Body of pancreas (tissue), 4 donors: Measurements from ENCODE around the gene CSRP1. TPM values are rescaled to one million over a fixed set of nuclear protein-coding genes. Genes with fewer than 3 reads are reported as not detected.
"Not testable (repeated sequence)": the region's sequence is repeated elsewhere in the genome, so short reads cannot be mapped to it uniquely, and the experiment has no call there.

Experiments used
- ATAC-seq: fragments of 150-250 bp; one replicate; pipeline ENCODE4 v1.9.1; 2016
- DNase-seq, 4 donors: peaks; one replicate each; pipeline ENCODE4 v3.0.0-alpha.2; 2019
- H3K27ac ChIP-seq, 4 donors: fragments of 200-600 bp; sonication (generic); 1 replicate in 3 of 4; 2 replicates in 1 of 4; pipeline versions ENCODE4 v1.5.1 to v1.6.1; 2016 to 2019; ENCODE audit warnings: mild to moderate bottlenecking in 1 of 4, mixed read lengths in 1 of 4, moderate library complexity in 1 of 4
- H3K27me3 ChIP-seq, 2 donors: fragments of 200-600 bp; sonication (generic); one replicate each; pipeline ENCODE4 v1.6.0; 2016; ENCODE audit warnings: mild to moderate bottlenecking in 1 of 2
- H3K36me3 ChIP-seq, 2 donors: fragments of 200-600 bp; sonication (generic); replicated peaks in 1 of 2; 2 replicates each; pipeline ENCODE4 v1.5.1; 2016; ENCODE audit warnings: low read depth in 2 of 2; ENCODE audit not compliant: insufficient read depth in 1 of 2
- H3K4me1 ChIP-seq: fragments of 200-600 bp; sonication (generic); one replicate; pipeline ENCODE4 v1.6.0; 2016
- H3K4me3 ChIP-seq, 2 donors: fragments of 200-600 bp; sonication (generic); 1 replicate in 1 of 2; 2 replicates in 1 of 2; pipeline ENCODE4 v1.5.1; 2016 to 2019
- H3K9me3 ChIP-seq, 3 donors: fragments of 200-600 bp; sonication (generic); 1 replicate in 2 of 3; 2 replicates in 1 of 3; pipeline ENCODE4 v1.5.1; 2016
- POLR2A ChIP-seq, 3 donors: fragments of 450-650 bp; IDR thresholded peaks; one replicate each; pipeline ENCODE4 v1.6.1; 2016; ENCODE audit warnings: antibody characterized with exemption in 3 of 3, mild to moderate bottlenecking in 2 of 3
- WGBS, 2 donors: methylation state at CpG; one replicate each; pipeline ENCODE4 v1.1.5; 2017; 5-methylcytosine and 5-hydroxymethylcytosine counted together
- intact Hi-C: fragments of 100-400 bp; cut with DNase I; formaldehyde crosslinking; loops from one replicate; pipeline ENCODE4 v1.15.1; 2023
- total RNA-seq, 2 donors: library from RNA; depleted of rRNA; stranded (reverse); fragments of >200 nt; gene quantifications; one replicate each; pipeline ENCODE4 v1.1.0, GENCODE V29; 2016
- TF ChIP-seq, protein P1 (sequence below), 7 experiments: fragments of 450-650 bp in 4 of 7; fragments of 200-600 bp in 3 of 7; sonication (generic) in 3 of 7; IDR thresholded peaks; one replicate each; pipeline ENCODE4 v1.5.1; 2016 to 2019; ENCODE audit warnings: antibody characterized with exemption in 7 of 7

The CSRP1 gene
- total RNA-seq, 2 donors from 2014 or later = 127 to 245 TPM

DNA sequence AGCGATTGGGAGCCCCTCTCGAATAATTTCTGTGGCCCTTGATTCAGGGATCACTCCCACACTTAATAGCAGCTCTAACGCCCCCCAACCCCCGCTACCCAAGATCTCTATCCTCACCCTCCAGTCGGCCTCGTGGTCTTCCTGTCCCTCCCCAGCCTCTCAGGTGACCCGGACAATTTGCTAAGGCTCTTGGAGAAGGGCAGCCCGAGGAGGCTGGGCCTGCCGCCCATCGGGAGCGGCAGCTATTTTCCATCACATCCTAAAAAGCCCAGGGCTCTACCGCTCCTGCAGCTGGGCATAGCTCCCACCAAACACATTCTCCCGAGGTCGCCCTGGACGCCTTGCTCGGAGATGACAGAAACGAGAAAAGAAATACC is 25.9 kb downstream of the CSRP1 start:
- Histone ChIP-seq H3K4me1 (peaks cover 28% of the 10 kb centered on the region), H3K36me3 (peaks cover 0 to 5% of the 10 kb centered on the region in 2 donors), H3K27ac (peak overlapping the region; percentile 7 to 87 (median 74)), H3K27me3 (no peaks in the 10 kb centered on the region), H3K4me3 (no peak overlapping the region), H3K9me3 (no peaks in the 10 kb centered on the region)
- intact Hi-C loops = loop anchor here (5.0 kb wide), 1 partner anchor 36 kb away; no protein-coding TSS in a partner anchor
- 5 to 8% methylated on average over 12 to 17 of the region's 17 CpGs for WGBS, 2 donors
- TF ChIP-seq, protein P1, sequence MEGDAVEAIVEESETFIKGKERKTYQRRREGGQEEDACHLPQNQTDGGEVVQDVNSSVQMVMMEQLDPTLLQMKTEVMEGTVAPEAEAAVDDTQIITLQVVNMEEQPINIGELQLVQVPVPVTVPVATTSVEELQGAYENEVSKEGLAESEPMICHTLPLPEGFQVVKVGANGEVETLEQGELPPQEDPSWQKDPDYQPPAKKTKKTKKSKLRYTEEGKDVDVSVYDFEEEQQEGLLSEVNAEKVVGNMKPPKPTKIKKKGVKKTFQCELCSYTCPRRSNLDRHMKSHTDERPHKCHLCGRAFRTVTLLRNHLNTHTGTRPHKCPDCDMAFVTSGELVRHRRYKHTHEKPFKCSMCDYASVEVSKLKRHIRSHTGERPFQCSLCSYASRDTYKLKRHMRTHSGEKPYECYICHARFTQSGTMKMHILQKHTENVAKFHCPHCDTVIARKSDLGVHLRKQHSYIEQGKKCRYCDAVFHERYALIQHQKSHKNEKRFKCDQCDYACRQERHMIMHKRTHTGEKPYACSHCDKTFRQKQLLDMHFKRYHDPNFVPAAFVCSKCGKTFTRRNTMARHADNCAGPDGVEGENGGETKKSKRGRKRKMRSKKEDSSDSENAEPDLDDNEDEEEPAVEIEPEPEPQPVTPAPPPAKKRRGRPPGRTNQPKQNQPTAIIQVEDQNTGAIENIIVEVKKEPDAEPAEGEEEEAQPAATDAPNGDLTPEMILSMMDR (IDR thresholded peaks at IDR 0.05) = no peak
- TF ChIP-seq POLR2A (IDR thresholded peaks at IDR 0.05) = no peak
- DNase-seq (peak in 1 of 4 donors; percentile 17), ATAC-seq (no peak)

DNA sequence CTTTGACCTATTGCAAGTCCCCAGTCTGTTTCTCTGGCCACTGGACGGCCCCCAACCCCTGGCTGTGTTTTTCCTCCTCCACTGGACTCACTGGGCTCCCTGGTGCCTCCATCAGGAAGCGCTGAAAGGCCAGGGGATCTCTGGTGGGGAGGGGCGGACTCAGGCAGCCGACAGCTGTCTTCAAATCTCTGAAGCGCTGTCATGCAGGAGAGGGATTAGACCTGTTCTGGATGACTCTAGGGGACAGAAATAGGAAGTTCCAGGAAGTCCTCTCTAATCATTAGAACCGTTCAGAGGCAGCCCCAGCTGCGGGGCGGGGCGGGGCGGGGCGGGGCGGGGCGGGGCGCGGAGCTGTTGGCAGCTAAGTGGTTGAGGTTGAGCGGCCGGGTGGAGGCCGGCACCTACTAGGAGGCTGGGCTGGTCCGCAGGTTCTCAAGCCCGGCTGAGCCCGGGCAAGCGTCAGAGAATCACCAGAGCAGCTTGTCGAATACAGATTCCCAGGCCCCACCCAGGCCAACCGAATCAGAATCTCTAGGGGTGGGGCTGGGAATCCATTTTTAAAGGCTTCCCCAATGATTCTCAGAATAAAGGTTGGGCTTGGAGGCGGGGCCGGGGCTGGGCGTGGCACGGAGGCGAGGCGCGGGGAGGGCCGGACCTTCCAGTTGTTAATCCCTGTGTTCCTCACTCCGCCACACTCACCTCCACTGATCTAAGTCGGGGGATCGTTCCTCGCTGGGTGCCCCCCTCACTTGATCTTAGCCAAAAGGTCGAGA is 26.5 kb downstream of the CSRP1 start:
- H3K4me1 ChIP-seq = peaks cover 28% of the 10 kb centered on the region
- peak overlapping the region; percentile 33 to 87 (median 74) for H3K27ac ChIP-seq
- TF ChIP-seq, protein P1 (IDR thresholded peaks at IDR 0.05) = peak in 2 of 7 experiments; percentile 9 to 14
- TF ChIP-seq POLR2A (IDR thresholded peaks at IDR 0.05) = peak in 2 of 3 donors; percentile 25 to 52
- WGBS, 2 donors = 3 to 9% methylated on average over 15 to 35 of the region's 37 CpGs
- no peaks in the 10 kb centered on the region for H3K9me3 ChIP-seq
- H3K27me3 ChIP-seq = no peaks in the 10 kb centered on the region
- peak; percentile 83 to 93 (median 92) for DNase-seq
- intact Hi-C loops = loop anchor here (5.0 kb wide), 1 partner anchor 37 kb away; no protein-coding TSS in a partner anchor
- no peak overlapping the region for H3K4me3 ChIP-seq
- peaks cover 0 to 5% of the 10 kb centered on the region in 2 donors for H3K36me3 ChIP-seq
- ATAC-seq = peak; percentile 89

DNA sequence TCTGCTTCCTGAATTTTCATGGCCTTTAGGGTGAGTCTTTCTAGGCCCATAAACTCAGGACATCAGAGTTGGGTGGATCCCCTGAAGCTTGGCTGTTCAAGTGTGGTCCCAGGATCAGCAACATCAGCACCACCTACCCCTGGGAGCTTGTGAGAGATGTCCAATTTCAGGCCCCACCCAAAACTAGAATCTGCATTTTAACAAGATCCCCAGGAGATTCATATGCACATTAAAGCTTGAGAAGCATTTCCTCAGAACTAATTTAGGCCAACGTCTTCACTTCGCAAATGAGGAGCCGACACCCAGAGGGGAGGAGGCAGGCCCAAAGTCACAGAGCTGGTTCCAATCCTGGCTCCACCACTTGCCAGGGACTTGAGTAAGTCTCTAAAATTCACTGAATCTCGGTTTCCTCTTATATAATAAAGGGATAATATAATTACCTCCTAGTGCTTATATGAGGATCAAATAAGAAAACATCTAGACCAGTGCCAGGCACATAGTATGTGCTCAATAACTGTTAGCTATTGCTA is 27.7 kb downstream of the CSRP1 start:
- H3K4me1 ChIP-seq = peaks cover 28% of the 10 kb centered on the region
- H3K4me3 ChIP-seq = no peak overlapping the region
- no peak for TF ChIP-seq POLR2A (IDR thresholded peaks at IDR 0.05)
- TF ChIP-seq, protein P1 (IDR thresholded peaks at IDR 0.05) = no peak
- H3K36me3 ChIP-seq = peaks cover 0 to 2% of the 10 kb centered on the region in 2 donors
- intact Hi-C loops = no loop called here
- ATAC-seq (no peak), DNase-seq (no peak)
- peak overlapping the region in 1 of 4 donors; percentile 87 for H3K27ac ChIP-seq
- WGBS, 2 donors = 89 to 98% methylated on average over 4 of the region's 4 CpGs
- no peaks in the 10 kb centered on the region for H3K27me3 ChIP-seq
- no peaks in the 10 kb centered on the region for H3K9me3 ChIP-seq

DNA sequence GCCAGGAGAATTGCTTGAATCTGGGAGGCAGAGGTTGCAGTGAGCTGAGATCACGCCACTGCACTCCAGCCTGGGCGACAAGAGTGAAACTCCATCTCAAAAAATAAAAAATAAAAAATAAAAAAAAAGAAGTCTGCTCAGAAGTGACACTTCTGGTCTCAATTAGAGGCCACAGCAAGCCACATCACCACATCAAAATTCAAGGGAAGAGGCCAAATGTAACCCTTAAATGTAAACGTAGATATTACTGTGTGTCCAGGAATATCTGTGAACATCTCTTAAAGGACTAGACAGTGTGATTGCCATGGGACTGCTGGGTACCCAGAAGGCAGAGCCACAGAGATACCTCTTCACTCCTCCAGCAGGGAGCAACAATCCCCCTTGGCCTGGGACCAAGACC is 28.3 kb downstream of the CSRP1 start:
- H3K9me3 ChIP-seq, H3K4me3 ChIP-seq, intact Hi-C loops, H3K36me3 ChIP-seq, H3K27ac ChIP-seq, H3K27me3 ChIP-seq, ATAC-seq, DNase-seq: not testable (repeated sequence)
- 81 to 83% methylated on average over 3 of the region's 3 CpGs for WGBS, 2 donors
- peaks cover 28% of the 10 kb centered on the region for H3K4me1 ChIP-seq

DNA sequence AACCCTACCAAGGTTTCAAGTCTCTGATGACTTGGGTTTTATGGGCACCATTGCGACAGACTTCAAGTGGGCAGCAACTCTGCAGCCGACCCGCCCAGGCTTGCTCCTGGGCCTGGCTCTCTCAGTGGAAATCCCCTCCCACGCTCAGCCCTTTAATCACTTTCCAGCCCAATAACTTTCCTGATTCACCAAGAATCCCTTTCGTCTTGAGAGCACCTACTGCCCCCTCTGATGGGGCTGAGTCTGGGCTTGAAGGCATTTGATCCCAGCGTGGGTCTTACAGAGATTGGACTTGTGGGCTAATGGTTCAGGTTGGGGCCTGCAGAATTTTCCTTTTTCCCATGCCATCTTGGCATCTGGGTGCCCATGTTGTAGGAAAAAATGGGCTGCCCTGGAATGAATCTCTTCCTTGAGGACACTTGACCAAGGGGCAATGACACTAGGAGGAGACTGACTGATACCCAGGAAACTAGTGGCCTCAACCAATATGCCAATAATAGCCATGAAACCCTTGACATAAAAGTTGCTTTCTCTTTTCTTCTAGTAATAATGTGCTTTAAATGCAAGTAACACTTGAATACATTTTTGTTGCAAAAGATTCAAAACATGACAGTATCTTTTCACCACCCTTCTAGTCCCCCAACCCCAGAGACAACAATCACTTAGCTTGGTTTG is 30.1 kb downstream of the CSRP1 start:
- H3K4me3 ChIP-seq = no peak overlapping the region
- no peaks in the 10 kb centered on the region for H3K27me3 ChIP-seq
- no peaks in the 10 kb centered on the region for H3K9me3 ChIP-seq
- ATAC-seq = no peak
- DNase-seq = no peak
- H3K36me3 ChIP-seq = no peaks in the 10 kb centered on the region
- intact Hi-C loops = no loop called here
- WGBS, 2 donors = 81 to 86% methylated on average over 6 of the region's 6 CpGs
- no peak for TF ChIP-seq POLR2A (IDR thresholded peaks at IDR 0.05)
- TF ChIP-seq, protein P1 (IDR thresholded peaks at IDR 0.05) = no peak
- H3K27ac ChIP-seq = no peak overlapping the region
- H3K4me1 ChIP-seq = peaks cover 18% of the 10 kb centered on the region
